COLO668 (cell line): Measurements from ENCODE around the gene COQ5.

Source experiments
- DNase-seq: peaks from one replicate; lab custom pipeline; 2025; ENCODE audit not compliant: unreplicated experiment; lab: John Stamatoyannopoulos, UW

Gene COQ5

DNA sequence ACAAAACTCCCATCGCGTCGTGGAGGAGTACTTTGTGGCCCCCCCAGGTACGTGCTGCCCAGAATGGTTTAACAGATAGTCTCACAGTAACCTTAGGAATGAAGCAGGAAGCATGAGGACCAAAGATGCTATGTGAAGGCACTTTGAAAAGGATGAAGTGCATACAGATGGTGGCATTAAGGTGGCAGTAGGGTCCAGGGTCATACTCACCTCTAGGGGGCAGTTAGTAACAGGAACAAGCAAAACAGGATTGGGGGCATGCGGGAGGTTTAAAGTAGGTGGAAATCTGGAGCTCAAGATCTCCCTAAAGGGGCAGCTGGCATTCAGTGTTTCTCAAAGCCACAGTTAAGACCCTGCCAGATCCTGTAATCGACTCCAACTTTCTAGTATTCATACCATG lies 71.8 kb downstream of the COQ5 start:
- no peak for DNase-seq

DNA sequence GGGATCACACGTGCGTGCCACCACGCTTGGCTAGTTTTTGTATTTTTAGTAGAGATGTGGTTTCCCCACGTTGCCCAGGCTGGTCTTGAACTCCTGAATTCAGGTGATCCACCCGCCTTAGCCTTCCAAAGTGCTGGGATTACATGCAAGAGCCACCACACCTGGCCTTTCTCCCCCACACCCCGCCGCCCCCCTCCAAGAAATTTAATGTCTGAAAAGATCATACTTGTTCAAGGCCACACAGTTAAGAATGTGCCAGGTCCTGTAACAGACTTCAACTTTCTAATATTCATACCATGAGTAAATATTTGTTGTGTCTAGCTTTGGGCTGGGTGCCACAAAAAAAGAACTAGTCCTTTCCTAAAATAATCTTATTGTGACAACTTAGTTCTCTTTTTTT lies 73.7 kb downstream of the COQ5 start:
- DNase-seq, result no peak

DNA sequence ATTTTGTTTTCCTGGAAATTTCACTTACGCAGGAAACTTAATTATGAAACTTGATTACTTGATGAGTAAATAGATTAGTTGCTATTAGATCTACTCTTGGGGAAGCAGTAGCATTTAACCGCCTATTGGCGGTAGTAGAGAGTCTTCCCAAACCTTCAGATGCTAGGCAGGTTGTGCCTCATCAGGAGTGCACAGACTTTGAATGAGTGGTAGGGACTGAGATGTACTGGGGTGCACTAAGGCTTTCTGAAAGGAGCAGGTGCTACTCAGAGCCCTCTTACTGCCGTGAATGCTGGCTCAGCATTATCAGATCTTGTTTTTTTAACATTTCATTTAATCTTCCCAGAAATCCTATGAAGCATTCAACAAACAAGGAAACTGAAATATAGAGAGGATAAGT lies 75.0 kb downstream of the COQ5 start:
- peak; percentile 14 for DNase-seq
